HG03457 (cell line): ENCODE data around the gene FCRL3.
"Not testable (repeated sequence)": the region's sequence is repeated elsewhere in the genome, so short reads cannot be mapped to it uniquely, and the experiment has no call there.

Experiments used
- ATAC-seq: cut with Tn5 transposase; IDR thresholded peaks from one replicate; pipeline ENCODE4 v1.9.1; 2021; ENCODE audit warnings: moderate number of reproducible peaks; ENCODE audit not compliant: unreplicated experiment

FCRL3 gene

DNA sequence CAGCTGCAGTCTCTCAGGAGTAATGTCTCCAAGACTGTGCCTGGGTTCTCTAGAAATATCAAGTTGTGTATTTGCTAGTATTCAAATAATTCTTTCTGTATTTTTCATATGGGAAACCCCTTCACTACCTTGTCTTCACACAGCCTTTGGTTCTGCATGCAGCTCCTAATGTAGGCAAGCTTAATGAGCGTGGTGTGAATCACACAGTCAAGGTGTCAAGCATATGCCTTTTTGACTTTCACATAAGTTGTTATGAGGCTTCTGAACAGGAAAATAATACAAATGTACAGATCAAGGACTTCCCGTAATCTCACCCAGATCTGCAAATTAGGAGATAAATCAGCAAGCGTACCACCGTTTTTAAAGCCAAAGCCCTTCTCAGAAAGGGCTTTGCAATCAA, at the start of gene FCRL3:
FCRL3 (minus strand) TSS at position 38 of the 400 bp plus-strand sequence. CDS start 280 bp downstream, outside the sequence.
- ATAC-seq, result no peak

- ATAC-seq, result no peak
These were observed 47.8 kb upstream of the FCRL3 start for GRCh38 chr1:157748262-157748817.

- ATAC-seq, result no peak
These were observed 38.8 kb upstream of the FCRL3 start for GRCh38 chr1:157739229-157739901.

GRCh38 chr1:157735991-157736390, 35.4 kb upstream of the FCRL3 start:
- not testable (repeated sequence) for ATAC-seq

DNA sequence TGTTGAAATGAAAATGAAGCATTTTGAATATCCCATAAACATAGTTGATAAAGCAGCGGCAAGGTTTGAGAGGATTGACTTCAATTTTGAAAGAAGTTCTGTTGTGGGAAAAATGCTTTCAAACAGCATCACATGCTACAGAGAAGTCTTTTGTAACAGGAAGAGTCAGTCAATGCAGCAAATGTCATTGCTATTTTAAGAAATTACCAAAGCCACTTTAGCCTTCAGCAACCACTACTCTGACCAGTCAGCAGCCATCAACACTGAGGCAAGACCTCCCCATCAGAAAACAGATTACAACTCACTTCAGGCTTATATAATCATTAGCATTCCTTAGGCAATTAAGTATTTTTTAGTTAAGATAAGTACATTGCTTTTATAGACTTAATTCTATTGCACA, 33.8 kb upstream of the FCRL3 start:
- ATAC-seq, result no peak

- no peak for ATAC-seq
These were observed 32.2 kb upstream of the FCRL3 start for GRCh38 chr1:157732755-157733154.

DNA sequence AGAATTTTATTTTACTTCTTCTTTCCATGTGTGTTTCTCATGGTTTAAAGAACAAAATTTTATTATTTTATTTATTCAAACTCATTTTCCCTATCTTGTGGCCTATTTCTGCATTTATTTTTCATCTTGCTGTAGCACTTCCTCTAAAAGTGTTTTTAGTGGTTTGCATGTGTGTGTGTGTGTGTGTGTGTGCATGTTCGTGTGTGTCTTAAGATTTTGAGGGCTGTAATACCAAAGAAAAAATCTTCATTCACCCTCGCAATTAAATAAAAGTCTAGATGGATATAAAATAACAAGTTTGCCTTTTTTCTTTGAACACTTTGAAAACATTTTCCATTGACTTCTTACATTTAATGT, 24.6 kb upstream of the FCRL3 start:
- no peak for ATAC-seq

DNA sequence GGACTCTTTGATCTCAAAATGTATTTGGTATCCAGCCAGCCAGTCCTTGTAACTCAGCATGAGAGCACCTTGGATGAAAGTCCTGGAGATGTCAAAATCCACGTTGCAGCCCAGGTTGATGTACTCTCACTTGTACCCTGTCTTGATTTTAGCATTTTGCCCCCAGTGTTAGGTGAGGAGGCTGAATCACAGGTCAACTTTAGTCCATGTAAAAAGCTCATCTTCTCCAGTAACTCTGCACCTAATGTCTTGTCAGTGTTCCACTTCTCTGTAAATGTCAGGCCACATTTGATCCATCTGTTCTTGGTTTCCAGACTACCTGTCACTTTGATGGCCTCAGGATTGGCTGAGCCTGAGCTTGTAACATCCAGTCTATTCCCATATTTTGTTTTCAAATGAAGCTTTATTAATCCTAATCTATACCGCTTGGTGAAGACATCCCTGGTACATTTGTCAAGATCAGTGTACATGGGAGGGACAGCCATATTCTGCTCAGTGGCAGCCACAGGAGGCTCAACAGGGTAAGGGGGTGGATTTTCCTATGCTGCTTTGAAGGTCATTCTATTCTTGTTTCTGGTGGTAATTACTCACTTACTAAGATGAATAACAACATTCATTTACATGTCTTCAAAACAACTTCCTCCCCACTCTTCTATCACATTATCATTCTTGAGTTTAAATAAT, 24.1 kb upstream of the FCRL3 start:
- no peak for ATAC-seq

DNA sequence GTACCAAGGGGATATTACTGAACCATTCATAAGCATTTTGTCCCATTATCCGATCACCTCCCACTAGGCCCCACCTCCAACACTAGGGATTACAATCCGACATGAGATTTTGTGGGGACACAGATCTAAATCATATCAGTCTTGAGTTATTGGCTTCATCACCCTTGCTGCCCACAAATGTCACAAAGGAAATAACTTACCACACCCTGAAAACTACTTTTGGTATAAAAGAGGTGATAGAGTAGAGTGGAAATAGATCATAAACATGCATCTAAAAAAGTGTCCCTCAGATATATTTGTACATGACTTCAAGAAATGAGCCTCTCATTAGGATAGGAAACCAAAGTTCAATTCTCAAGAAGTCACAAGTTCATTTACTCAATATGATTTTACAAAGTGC, 22.6 kb upstream of the FCRL3 start:
- ATAC-seq, result no peak

DNA sequence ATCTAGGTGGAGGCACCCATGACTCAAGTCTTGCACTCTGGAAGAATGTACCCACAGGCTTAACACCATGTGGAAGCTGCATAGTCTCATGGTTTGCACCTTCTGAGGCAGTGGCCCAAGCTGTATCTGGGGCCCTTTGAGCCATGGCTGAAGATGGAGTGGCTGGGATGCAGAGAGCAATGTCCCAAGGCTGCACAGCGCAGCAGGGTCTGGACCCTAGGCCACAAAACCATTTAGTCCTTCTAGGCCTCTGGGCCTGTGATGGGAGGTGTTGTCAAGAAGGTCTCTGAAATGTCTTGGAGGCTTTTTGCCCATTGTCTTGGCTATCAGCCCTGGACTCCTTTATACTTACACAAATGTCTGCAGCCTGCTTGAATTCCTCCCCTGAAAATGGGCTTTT, 21.4 kb upstream of the FCRL3 start:
- no peak for ATAC-seq

DNA sequence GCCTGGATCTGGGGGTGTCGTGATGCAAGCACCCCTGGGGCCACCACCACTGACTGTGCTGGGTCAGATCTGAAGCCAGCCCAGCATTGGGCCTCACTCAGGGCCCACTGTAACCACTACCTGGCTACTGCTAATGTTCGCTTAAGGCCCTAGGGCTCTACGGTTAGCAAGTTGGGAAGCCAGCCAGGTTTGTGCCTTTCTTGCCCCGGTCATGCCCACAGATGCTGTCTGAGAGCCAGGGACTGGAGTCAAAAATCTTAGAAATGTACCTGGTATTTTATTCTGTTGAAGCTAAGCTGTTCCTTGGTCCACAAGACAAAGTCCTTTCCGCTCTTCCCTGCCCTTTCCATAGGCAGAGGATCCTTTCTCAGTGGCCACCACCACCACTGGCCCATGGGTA, 15.2 kb upstream of the FCRL3 start:
- no peak for ATAC-seq

DNA sequence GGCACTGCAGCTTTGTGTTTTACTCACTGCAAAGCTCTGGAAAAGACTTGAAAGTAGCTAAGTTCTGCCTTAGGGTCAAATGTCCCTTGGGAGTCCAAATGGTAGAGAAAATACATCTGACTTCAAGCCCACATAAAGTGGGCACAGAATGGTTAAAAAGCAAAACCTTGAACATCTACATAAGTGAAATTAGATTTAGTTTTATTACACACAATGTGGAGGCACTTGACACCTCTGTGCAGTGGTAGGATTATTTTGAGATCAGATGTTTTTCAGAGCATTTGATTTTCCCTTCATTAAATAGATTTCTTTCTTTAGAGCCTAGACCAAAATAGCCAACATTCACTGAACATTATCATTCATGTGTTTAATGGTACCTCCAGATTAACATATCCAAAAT, 11.2 kb upstream of the FCRL3 start:
- no peak for ATAC-seq

- no peak for ATAC-seq
These were observed 4.3 kb upstream of the FCRL3 start for GRCh38 chr1:157704878-157705277.

DNA sequence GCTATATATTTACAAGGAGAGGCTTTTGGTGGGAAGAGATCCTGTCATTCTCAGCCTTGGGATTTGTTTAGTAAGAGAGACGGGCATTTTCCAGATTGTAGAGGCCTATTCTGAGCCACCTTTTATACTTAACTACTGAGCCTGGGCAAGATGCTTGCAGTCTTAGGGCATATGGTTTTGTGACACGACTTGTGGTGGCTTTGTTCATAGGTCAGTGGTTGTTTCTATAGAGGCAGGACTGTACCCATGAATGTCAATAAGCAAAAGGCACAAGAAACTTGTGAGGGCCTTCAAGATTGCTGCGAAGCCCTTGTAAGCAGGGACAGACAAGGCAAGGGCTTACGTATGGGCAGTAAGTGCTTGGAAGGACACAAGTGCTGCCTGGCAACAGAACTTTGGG, 3.4 kb upstream of the FCRL3 start:
- no peak for ATAC-seq

DNA sequence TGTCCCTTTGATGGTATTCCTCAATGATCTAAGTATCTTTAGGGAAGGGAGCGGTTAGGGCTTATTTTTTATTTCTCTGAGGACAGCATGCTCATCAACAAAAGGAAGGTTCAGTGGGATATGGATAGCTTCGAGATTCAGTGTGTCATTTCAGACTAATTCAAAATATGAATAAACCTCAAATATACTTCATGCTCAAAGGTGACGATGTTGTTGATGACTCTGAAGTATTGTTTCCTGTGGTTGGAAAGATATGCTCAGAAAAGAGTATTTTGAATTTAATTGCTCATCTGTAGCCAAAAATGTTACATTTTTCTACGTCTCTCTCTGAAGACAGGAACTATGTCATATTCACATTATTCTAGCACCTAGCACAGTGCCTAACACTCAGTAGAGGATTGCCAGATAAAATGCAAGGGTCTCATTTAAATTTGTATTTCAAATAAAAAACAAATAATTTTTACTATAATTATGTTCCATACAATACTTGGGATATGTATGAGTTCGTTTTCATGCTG, 1.8 kb upstream of the FCRL3 start:
- no peak for ATAC-seq

GRCh38 chr1:157700305-157700704, 264 bp downstream of the FCRL3 start:
- ATAC-seq, result no peak

DNA sequence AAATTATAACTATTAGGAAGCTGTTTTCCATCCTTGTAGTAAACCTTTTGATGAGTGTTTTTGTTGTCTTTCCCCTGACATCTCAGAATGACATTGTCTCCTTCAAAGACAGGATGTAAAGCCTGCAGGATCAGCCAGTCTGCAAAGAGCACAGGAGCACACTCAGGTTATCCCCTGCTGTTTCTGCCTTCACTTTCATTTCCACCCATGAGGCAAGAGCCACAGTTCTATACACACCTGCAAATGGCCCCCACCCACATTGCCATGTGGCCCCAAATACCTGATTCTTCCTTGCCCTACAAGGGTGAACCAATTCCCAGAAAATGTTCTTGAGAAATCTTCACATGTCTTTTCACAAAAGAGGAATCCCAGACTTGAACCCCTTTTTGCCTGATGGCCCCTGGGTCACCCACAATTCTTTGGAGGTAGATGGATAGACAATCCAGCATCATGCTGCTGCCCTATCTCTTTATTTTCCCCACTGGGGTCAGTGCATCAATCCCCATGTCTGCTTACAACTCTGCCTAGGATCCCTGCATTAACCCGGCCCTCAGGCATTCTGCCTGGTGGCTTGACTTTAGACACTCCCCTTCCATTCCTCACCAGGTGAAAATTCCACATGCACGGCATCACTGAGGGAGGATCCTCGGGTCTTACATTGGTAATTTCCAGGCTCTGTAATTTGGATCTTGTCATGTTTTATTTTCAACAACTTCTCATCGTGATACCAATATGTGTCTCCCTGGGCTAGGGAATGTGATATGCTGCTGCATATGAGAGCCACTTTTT, 2.6 kb downstream of the FCRL3 start:
- ATAC-seq, result no peak

GRCh38 chr1:157696966-157697628, 3.5 kb downstream of the FCRL3 start:
- no peak for ATAC-seq

- ATAC-seq, result no peak
These were observed 5.2 kb downstream of the FCRL3 start for GRCh38 chr1:157695417-157695816.

GRCh38 chr1:157691285-157691920, 9.2 kb downstream of the FCRL3 start:
- no peak for ATAC-seq
